Left ventricle myocardium inferior (tissue), 1 donor: ENCODE measurements around the gene HOXD12. TPM values are rescaled to one million over a fixed set of nuclear protein-coding genes. Genes with fewer than 3 reads are reported as not detected.

Source experiments
- DNase-seq: peaks from one replicate; pipeline ENCODE4 v3.0.0-alpha.2; 2020
- H3K27ac ChIP-seq: fragments of 200-600 bp; replicated peaks from 2 replicates; pipeline ENCODE4 v1.8.0; 2021
- H3K27me3 ChIP-seq: fragments of 200-600 bp; 2 replicates; pipeline ENCODE4 v1.8.0; 2021; ENCODE audit warnings: low read depth
- H3K36me3 ChIP-seq: fragments of 200-600 bp; 2 replicates; pipeline ENCODE4 v1.8.0; 2021
- H3K4me1 ChIP-seq: fragments of 200-600 bp; 2 replicates; pipeline ENCODE4 v1.8.0; 2021
- H3K4me3 ChIP-seq: fragments of 200-600 bp; 2 replicates; pipeline ENCODE4 v1.8.0; 2021; ENCODE audit warnings: mild to moderate bottlenecking, moderate library complexity
- H3K9me3 ChIP-seq: fragments of 200-600 bp; replicated peaks from 2 replicates; pipeline ENCODE4 v1.8.0; 2021
- CTCF ChIP-seq: fragments of 200-600 bp; IDR thresholded peaks from 2 replicates; pipeline ENCODE4 v1.8.0; 2021; ENCODE audit warnings: antibody characterized with exemption, mild to moderate bottlenecking, borderline replicate concordance
- intact Hi-C: fragments of 100-400 bp; cut with micrococcal nuclease; formaldehyde crosslinking; loops from one replicate; pipeline ENCODE4 v1.11.0; 2022
- total RNA-seq: library from RNA; stranded (reverse); fragmentation: NEBNext Ultra II Directional; extraction: Animal tissue kit (Norgen Biotek cat#: 25700); gene quantifications from one replicate; pipeline ENCODE4 v1.2.1, GENCODE V29; 2021
- donor health status: DM: no; HTN: yes; CAD: no; lungs with severe emphysema.

The HOXD12 gene
- total RNA-seq, 1 donor from 2014 or later = not detected

GRCh38 chr2:176128172-176128981 lies 28.8 kb downstream of the HOXD12 start:
- Histone ChIP-seq H3K4me3 (peak overlapping the region; percentile 62), H3K36me3 (no peaks in the 10 kb centered on the region), H3K9me3 (no peaks in the 10 kb centered on the region), H3K27me3 (peaks cover 99% of the 10 kb centered on the region), H3K27ac (peak overlapping the region; percentile 77), H3K4me1 (peaks cover 32% of the 10 kb centered on the region)
- TF ChIP-seq CTCF = no peak
- intact Hi-C loops = no loop called here
- DNase-seq = no peak

GRCh38 chr2:176128982-176129796 lies 29.6 kb downstream of the HOXD12 start, which contains the start of gene HOXD8:
Gene HOXD8, plus strand, starts transcription at chr2:176129705. Its CDS starts 662 bp downstream, at chr2:176130367.
- no peak for TF ChIP-seq CTCF
- DNase-seq = no peak

GRCh38 chr2:176129813-176130146 lies 30.2 kb downstream of the HOXD12 start:
- DNase-seq = no peak
- Histone ChIP-seq H3K36me3 (no peaks in the 10 kb centered on the region), H3K27ac (peak overlapping the region; percentile 77), H3K4me1 (peaks cover 25% of the 10 kb centered on the region), H3K4me3 (peak overlapping the region; percentile 62), H3K27me3 (peaks cover 99% of the 10 kb centered on the region), H3K9me3 (no peaks in the 10 kb centered on the region)
- intact Hi-C loops = loop anchor here (10.0 kb wide), 1 partner anchor 685 kb away; no protein-coding TSS in a partner anchor
- TF ChIP-seq CTCF = no peak

More at GRCh38 chr2:176128982-176129796, 29.6 kb downstream of the HOXD12 start, which contains the start of gene HOXD8:
- no peaks in the 10 kb centered on the region for H3K9me3 ChIP-seq
- H3K27ac ChIP-seq = peak within 1 kb of the TSS; percentile 77
- H3K36me3 ChIP-seq = no peaks in the 10 kb centered on the region
- intact Hi-C loops = no loop called here
- H3K4me3 ChIP-seq = peak within 1 kb of the TSS; percentile 62
- peaks cover 99% of the 10 kb centered on the region for H3K27me3 ChIP-seq
- peaks cover 25% of the 10 kb centered on the region for H3K4me1 ChIP-seq

- no peak for TF ChIP-seq CTCF
- intact Hi-C loops = loop anchor here (10.0 kb wide), 1 partner anchor 684 kb away; no protein-coding TSS in a partner anchor
- Histone ChIP-seq H3K27ac (peak overlapping the region; percentile 77), H3K36me3 (no peaks in the 10 kb centered on the region), H3K4me3 (peak overlapping the region; percentile 62), H3K27me3 (peaks cover 99% of the 10 kb centered on the region), H3K9me3 (no peaks in the 10 kb centered on the region), H3K4me1 (peaks cover 25% of the 10 kb centered on the region)
- no peak for DNase-seq
These were observed 30.8 kb downstream of the HOXD12 start for GRCh38 chr2:176130147-176130956.
